Measurements from ENCODE around the gene C16orf74. TPM values are rescaled to one million over a fixed set of nuclear protein-coding genes. Genes with fewer than 3 reads are reported as not detected.
A peak's percentile ranks its signal among the peaks of the same experiment; 100 is the strongest.

C16orf74 gene
- total and polyA plus RNA-seq, 2 donors (not counting 1 experiment from before 2014, with no cell fraction given) = 73.0 to 83.3 TPM

GRCh38 chr16:85718153-85718477, 32.8 kb downstream of the C16orf74 start:
- ATAC-seq (ENCODE audit: low read depth) = no peak
- no peaks in the 10 kb centered on the region for H3K27me3 ChIP-seq (replicated peaks in 1 of 4; ENCODE audit: control extremely low read depth in 1 of 4, control insufficient read depth in 3 of 4, insufficient read depth in 4 of 4, low read length in 3 of 4)
- H3K27ac ChIP-seq (ENCODE audit: low read length in 2 of 2) = no peak overlapping the region
- H3K4me3 ChIP-seq (ENCODE audit: control extremely low read depth in 1 of 5, extremely low read depth in 1 of 5, insufficient read depth in 1 of 5, low read depth in 2 of 5, low read length in 4 of 5) = no peak overlapping the region
- WGBS (ENCODE audit: insufficient coverage) = 47% methylated on average over 6 of the region's 6 CpGs
- H3K4me3 Mint-ChIP-seq = no peak overlapping the region
- ChIA-PET POLR2A (interaction anchor here (1.3 kb wide), 1 partner anchor 82 kb away, joined by 3 read pairs; no protein-coding TSS in a partner anchor), CTCF (interaction anchor here (1.0 to 5.8 kb wide), 15 partner anchors 14 to 79 kb away, joined by 3 to 77 read pairs (median 6); partner anchors contain the start of gene C16orf74)
- peaks cover 1 to 10% of the 10 kb centered on the region in 2 experiments for H3K36me3 ChIP-seq (replicated peaks in 1 of 2; ENCODE audit: control extremely low read depth in 1 of 2, control insufficient read depth in 1 of 2, extremely low read depth in 1 of 2, insufficient read depth in 2 of 2, low read length in 1 of 2)
- TF ChIP-seq EZH2 (IDR thresholded peaks at IDR 0.05; ENCODE audit: borderline replicate concordance, insufficient read depth, low read depth, low read length, poor library complexity, severe bottlenecking) (no peak), CTCF (IDR thresholded peaks at IDR 0.05) (peak; percentile 18)
- no peak for DNase-seq
- no peaks in the 10 kb centered on the region for H3K9me3 Mint-ChIP-seq (ENCODE audit: insufficient read depth)
- H3K4me1 Mint-ChIP-seq = peaks cover 27% of the 10 kb centered on the region
- peaks cover 7 to 34% of the 10 kb centered on the region in 2 donors for H3K4me1 ChIP-seq (ENCODE audit: control insufficient read depth in 2 of 2, insufficient read depth in 2 of 2, low read length in 2 of 2)
- H3K9ac ChIP-seq (ENCODE audit: low read length) = no peak overlapping the region
- H3K27me3 Mint-ChIP-seq = no peaks in the 10 kb centered on the region
- peak overlapping the region; percentile 26 for H3K27ac Mint-ChIP-seq
- H4K20me1 ChIP-seq (ENCODE audit: control insufficient read depth, insufficient read depth, low read length, poor library complexity, severe bottlenecking) = peaks cover 71% of the 10 kb centered on the region
- peaks cover 0 to 2% (median 0%) of the 10 kb centered on the region in 3 donors for H3K9me3 ChIP-seq (ENCODE audit: control extremely low read depth in 1 of 3, control insufficient read depth in 2 of 3, insufficient read depth in 1 of 3, low read length in 2 of 3)
- H3K4me2 ChIP-seq (replicated peaks; ENCODE audit: low read depth, low read length, poor library complexity, severe bottlenecking) = peak overlapping the region; percentile 32
- H3K79me2 ChIP-seq (ENCODE audit: control insufficient read depth, insufficient read depth, low read length) = peaks cover 43% of the 10 kb centered on the region
- intact Hi-C loops (cut with micrococcal nuclease) = loop anchor here (1.0 kb wide), 3 partner anchors 41 to 59 kb away; no protein-coding TSS in a partner anchor
- no peak overlapping the region for H2AFZ ChIP-seq (ENCODE audit: insufficient read depth, low read depth, low read length, poor library complexity, severe bottlenecking)

GRCh38 chr16:85717393-85718152, 33.3 kb downstream of the C16orf74 start:
- no peak for TF ChIP-seq EZH2 (IDR thresholded peaks at IDR 0.05; ENCODE audit: borderline replicate concordance, insufficient read depth, low read depth, low read length, poor library complexity, severe bottlenecking)
- peak; percentile 80 for TF ChIP-seq CTCF (IDR thresholded peaks at IDR 0.05)
- Mint-ChIP-seq H3K27ac (peak overlapping the region; percentile 26), H3K9me3 (ENCODE audit: insufficient read depth) (no peaks in the 10 kb centered on the region), H3K27me3 (no peaks in the 10 kb centered on the region), H3K4me3 (no peak overlapping the region), H3K4me1 (peaks cover 27% of the 10 kb centered on the region)
- Histone ChIP-seq H3K79me2 (ENCODE audit: control insufficient read depth, insufficient read depth, low read length) (peaks cover 43% of the 10 kb centered on the region), H3K27ac (ENCODE audit: low read length in 2 of 2) (no peak overlapping the region), H3K4me1 (ENCODE audit: control insufficient read depth in 2 of 2, insufficient read depth in 2 of 2, low read length in 2 of 2) (peaks cover 7 to 34% of the 10 kb centered on the region in 2 donors), H2AFZ (ENCODE audit: insufficient read depth, low read depth, low read length, poor library complexity, severe bottlenecking) (no peak overlapping the region), H3K4me2 (replicated peaks; ENCODE audit: low read depth, low read length, poor library complexity, severe bottlenecking) (peak overlapping the region; percentile 32), H3K4me3 (ENCODE audit: control extremely low read depth in 1 of 5, extremely low read depth in 1 of 5, insufficient read depth in 1 of 5, low read depth in 2 of 5, low read length in 4 of 5) (no peak overlapping the region), H3K9ac (ENCODE audit: low read length) (no peak overlapping the region), H3K36me3 (replicated peaks in 1 of 2; ENCODE audit: control extremely low read depth in 1 of 2, control insufficient read depth in 1 of 2, extremely low read depth in 1 of 2, insufficient read depth in 2 of 2, low read length in 1 of 2) (peaks cover 1 to 13% of the 10 kb centered on the region in 2 experiments), H4K20me1 (ENCODE audit: control insufficient read depth, insufficient read depth, low read length, poor library complexity, severe bottlenecking) (peaks cover 74% of the 10 kb centered on the region), H3K27me3 (replicated peaks in 1 of 4; ENCODE audit: control extremely low read depth in 1 of 4, control insufficient read depth in 3 of 4, insufficient read depth in 4 of 4, low read length in 3 of 4) (no peaks in the 10 kb centered on the region), H3K9me3 (ENCODE audit: control extremely low read depth in 1 of 3, control insufficient read depth in 2 of 3, insufficient read depth in 1 of 3, low read length in 2 of 3) (peaks cover 0 to 7% (median 0%) of the 10 kb centered on the region in 3 donors)
- ChIA-PET CTCF (interaction anchor here (0.8 to 5.8 kb wide), 13 partner anchors 20 to 420 kb away, joined by 3 to 77 read pairs (median 5); partner anchors contain the start of gene C16orf74), POLR2A (interaction anchor here (0.5 to 1.3 kb wide), 2 partner anchors 58 to 83 kb away, joined by 3 read pairs; no protein-coding TSS in a partner anchor)
- intact Hi-C loops (cut with micrococcal nuclease) = loop anchor here (1.0 kb wide), 3 partner anchors 42 to 58 kb away; no protein-coding TSS in a partner anchor
- peak; percentile 77 for DNase-seq
- peak; percentile 28 for ATAC-seq (ENCODE audit: low read depth)
- 46% methylated on average over 21 of the region's 21 CpGs for WGBS (ENCODE audit: insufficient coverage)

Data from B cell (primary cell).